K562 (cell line): ENCODE measurements around the gene GGT1. TPM values are rescaled to one million over a fixed set of nuclear protein-coding genes. Genes with fewer than 3 reads are reported as not detected.

Experiments
- ATAC-seq: fragments of 200-7000 bp; cut with Tn5 transposase; 3 replicates; pipeline ENCODE4 v1.9.1; 2020; ENCODE audit warnings: moderate library complexity
- BruUV-seq: library from RNA; stranded (reverse); fragments of 400-500 nt; replicated peaks from 2 replicates; lab custom pipeline; 2021; lab: Mats Ljungman, UMichigan
- CTCF ChIA-PET: fragments of 300-600 bp; formaldehyde crosslinking; extraction: SDS; loops from one replicate; lab custom pipeline; 2021; ENCODE audit warnings: low intra/inter-chr PET ratio; lab: Yijun Ruan, JAX
- POLR2A ChIA-PET: fragments of 300-600, 350-650 bp; sonication (Branson Sonifier 250); formaldehyde crosslinking; extraction: SDS; loops from one replicate; lab custom pipeline; 2021; ENCODE audit warnings: antibody characterized with exemption, inconsistent platforms; lab: Yijun Ruan, JAX
- DNase-seq, 4 experiments: peaks; one replicate each; pipeline versions ENCODE4 v3.0.0 to v3.0.0-alpha.2; 2011 to 2018; ENCODE audit warnings: low spot score in 3 of 4, mixed read lengths in 3 of 4; ENCODE audit errors: extremely low read depth in 1 of 4
- FAIRE-seq: peaks from 2 replicates; lab custom pipeline; 2011; peaks lifted over from hg19 to GRCh38; lab: Jason Lieb, UNC
- H2AFZ ChIP-seq: 2 replicates; pipeline ENCODE4 v1.6.0; 2011; ENCODE audit warnings: low read depth, low read length, control low read depth, inconsistent platforms
- H3K27ac ChIP-seq: fragments of 200-600 bp; 3 replicates; pipeline ENCODE4 v1.8.0; 2011; ENCODE audit warnings: low read depth, mild to moderate bottlenecking, control low read depth, inconsistent platforms, low read length, moderate library complexity, mixed read lengths; ENCODE audit errors: extremely low read depth
- H3K27me3 ChIP-seq, 2 experiments: fragments of 300-600 bp in 1 of 2; 2 replicates in 1 of 2; 3 replicates in 1 of 2; pipeline versions ENCODE4 v1.6.0 to v1.8.0; 2011; ENCODE audit warnings: inconsistent platforms in 2 of 2, low read length in 2 of 2, mild to moderate bottlenecking in 1 of 2, mixed read lengths in 1 of 2, moderate library complexity in 1 of 2; ENCODE audit not compliant: control insufficient read depth in 2 of 2, insufficient read depth in 2 of 2
- H3K36me3 ChIP-seq: fragments of 300-600 bp; 3 replicates; pipeline ENCODE4 v1.8.0; 2011; ENCODE audit warnings: mild to moderate bottlenecking, low read length, inconsistent platforms; ENCODE audit not compliant: control insufficient read depth, insufficient read depth
- H3K4me1 ChIP-seq, 2 experiments: fragments of 200-600 bp in 1 of 2; replicated peaks in 1 of 2; 2 replicates in 1 of 2; 3 replicates in 1 of 2; pipeline versions ENCODE4 v1.5.1 to v1.8.0; 2011; ENCODE audit warnings: inconsistent platforms in 2 of 2, low read length in 2 of 2, mild to moderate bottlenecking in 1 of 2, mixed read lengths in 1 of 2, moderate library complexity in 1 of 2; ENCODE audit not compliant: control insufficient read depth in 2 of 2, insufficient read depth in 2 of 2
- H3K4me2 ChIP-seq: 2 replicates; pipeline ENCODE4 v1.6.1; 2011; ENCODE audit warnings: low read length, control low read depth, inconsistent platforms, mixed read lengths; ENCODE audit not compliant: insufficient read depth
- H3K4me3 ChIP-seq: fragments of 200-600 bp; sonication (generic), shearing (Covaris generic); 2 replicates; pipeline ENCODE4 v1.5.1; 2016; ENCODE audit warnings: control low read depth, inconsistent platforms
- H3K79me2 ChIP-seq: fragments of 200-600 bp; 3 replicates; pipeline ENCODE4 v1.8.0; 2011; ENCODE audit warnings: low read length, inconsistent platforms; ENCODE audit not compliant: control insufficient read depth, insufficient read depth
- H3K9ac ChIP-seq, 2 experiments: 2 replicates each; pipeline versions ENCODE4 v1.6.0 to v1.6.1; 2011; ENCODE audit warnings: low read depth in 2 of 2, low read length in 2 of 2, control low read depth in 1 of 2, inconsistent platforms in 1 of 2, mild to moderate bottlenecking in 1 of 2, mixed read lengths in 1 of 2; ENCODE audit not compliant: insufficient read depth in 1 of 2
- H3K9me1 ChIP-seq: one replicate; pipeline ENCODE4 v1.6.0; 2011; ENCODE audit warnings: inconsistent platforms, mild to moderate bottlenecking, low read length, moderate library complexity; ENCODE audit not compliant: control insufficient read depth, insufficient read depth
- H3K9me3 ChIP-seq: replicated peaks from 2 replicates; pipeline ENCODE4 v1.5.1; 2011; ENCODE audit warnings: low read depth, low read length, inconsistent platforms; ENCODE audit not compliant: control insufficient read depth, insufficient read depth
- H4K20me1 ChIP-seq: replicated peaks from 2 replicates; pipeline ENCODE4 v1.6.1; 2011; ENCODE audit warnings: low read length, inconsistent platforms, mixed read lengths; ENCODE audit not compliant: control insufficient read depth, insufficient read depth
- ARID1B ChIP-seq: fragments of 450-650 bp; IDR thresholded peaks from 2 replicates; pipeline ENCODE4 v1.6.1; 2016; ENCODE audit warnings: antibody characterized with exemption, mild to moderate bottlenecking, inconsistent platforms
- GABPB1 ChIP-seq: sonication (generic); formaldehyde crosslinking; IDR thresholded peaks from 2 replicates; pipeline ENCODE4 v1.8.0; 2022; ENCODE audit warnings: mild to moderate bottlenecking, missing genetic modification reagents
- NEUROD1 ChIP-seq: fragments of 150-350 bp; IDR thresholded peaks from 2 replicates; pipeline ENCODE4 v1.6.1; 2014; ENCODE audit warnings: borderline replicate concordance, low read length, low read depth; ENCODE audit not compliant: partially characterized antibody
- NFE2 ChIP-seq: IDR thresholded peaks from 2 replicates; pipeline ENCODE4 v1.6.1; 2014; ENCODE audit warnings: antibody characterized with exemption, low read depth
- PKNOX1 ChIP-seq: fragments of 450-650 bp; IDR thresholded peaks from 2 replicates; pipeline ENCODE4 v1.6.1; 2016
- SOX6 ChIP-seq: fragments of 450-650 bp; IDR thresholded peaks from 2 replicates; pipeline ENCODE4 v1.6.1; 2014; ENCODE audit warnings: mild to moderate bottlenecking
- STAT6 ChIP-seq: sonication (generic); formaldehyde crosslinking; IDR thresholded peaks from 2 replicates; pipeline ENCODE4 v1.8.1; 2023; ENCODE audit warnings: mild to moderate bottlenecking, missing genetic modification reagents
- TAF7 ChIP-seq: fragments of 450-650 bp; IDR thresholded peaks from 2 replicates; pipeline ENCODE4 v1.6.1; 2016; ENCODE audit warnings: missing genetic modification characterization, missing compliant biosample characterization
- ZBTB12 ChIP-seq: fragments of 250-450 bp; sonication (Bioruptor Pico); IDR thresholded peaks from 2 replicates; pipeline ENCODE4 v1.4.0; 2020
- ZFP91 ChIP-seq: sonication (generic); formaldehyde crosslinking; IDR thresholded peaks from 2 replicates; pipeline ENCODE4 v1.8.0; 2022; ENCODE audit warnings: mild to moderate bottlenecking, missing genetic modification reagents
- ZNF584 ChIP-seq: fragments of 200-800 bp; sonication (Bioruptor generic); IDR thresholded peaks from 2 replicates; pipeline ENCODE4 v1.6.1; 2016; ENCODE audit warnings: low read depth, mild to moderate bottlenecking, missing genetic modification characterization, missing compliant biosample characterization
- WGBS: fragments of 100-300 bp; shearing (Covaris generic); methylation state at CpG from one replicate; pipeline ENCODE4 v1.1.6; 2016; ENCODE audit warnings: low coverage, mixed read lengths; ENCODE audit not compliant: insufficient coverage; ENCODE audit errors: missing lambda C conversion rate; 5-methylcytosine and 5-hydroxymethylcytosine counted together
- in situ Hi-C: fragments of 300-500 bp; cut with MboI; formaldehyde crosslinking; loops from 4 replicates; pipeline ENCODE4 v1.15.0; 2018; ENCODE audit warnings: inconsistent platforms, mixed read lengths
- intact Hi-C: fragments of 100-400 bp; cut with micrococcal nuclease; formaldehyde crosslinking; loops from 2 replicates; pipeline ENCODE4 v1.14.2; 2022
- polyA plus RNA-seq, 8 experiments: library from polyadenylated mRNA; depleted of rRNA in 4 of 8; stranded (reverse) in 5 of 8; unstranded in 3 of 8; fragments of >200 nt; fragmentation: Nextera tagmentation in 2 of 8; fragmentation: Illumina TruSeq in 1 of 8; extraction: Ambion mirVana in 2 of 8; extraction: Trizol in 1 of 8; gene quantifications; 2 replicates each; pipeline versions ENCODE4 v1.2.1 to v1.2.3, GENCODE V29; 2011 to 2014; ENCODE audit warnings: inconsistent platforms in 1 of 8, missing spikeins in 1 of 8
- total RNA-seq, 7 experiments: library from RNA; depleted of rRNA in 6 of 7; stranded (reverse); fragments of >200 nt in 6 of 7; fragmentation: Illumina TruSeq in 2 of 7; extraction: Trizol in 2 of 7; gene quantifications; 2 replicates each; pipeline versions ENCODE4 v1.2.1 to v1.2.3, GENCODE V29; 2011 to 2021; ENCODE audit warnings: low replicate concordance in 1 of 7

GGT1 gene
- total and polyA plus RNA-seq, 9 of the 15 experiments (the other 6 are each of a cell fraction or from before 2014, with no cell fraction given), result 0.46 to 11.8 (median 6.9) TPM

- H3K27me3 ChIP-seq, result no peaks in the 10 kb centered on the region
- intact Hi-C loops (no loop called here), in situ Hi-C loops (no loop called here)
- FAIRE-seq (no peak), DNase-seq (no peak), ATAC-seq (no peak)
- peaks cover 0 to 22% of the 10 kb centered on the region in 2 experiments; a peak in 2 of 5 replicates for H3K4me1 ChIP-seq
- H3K4me2 ChIP-seq, result no peak overlapping the region
- no peak overlapping the region for H3K9ac ChIP-seq
- ChIA-PET CTCF (no interaction called here), POLR2A (interaction anchor here (0.6 kb wide), 1 partner anchor 123 kb away, joined by 4 read pairs; no protein-coding TSS in a partner anchor)
- TF ChIP-seq ZNF584 (CRISPR knock-in tag), result no peak
- no peak for TF ChIP-seq STAT6
- TF ChIP-seq NEUROD1, result no peak
- TF ChIP-seq SOX6, result no peak
- TF ChIP-seq ARID1B, result no peak
- no peak for TF ChIP-seq ZFP91
- TF ChIP-seq TAF7 (tag), result no peak
- no peak for TF ChIP-seq NFE2
- no peak for TF ChIP-seq ZBTB12 (CRISPR knock-in tag)
- no peak for TF ChIP-seq PKNOX1
- TF ChIP-seq GABPB1 (CRISPR knock-in tag), result no peak
- no peaks in the 10 kb centered on the region for H4K20me1 ChIP-seq
- no peaks in the 10 kb centered on the region for H3K79me2 ChIP-seq
- WGBS, result 62% methylated on average over 4 of the region's 7 CpGs
- BruUV-seq, result no TSS peak
- no peaks in the 10 kb centered on the region for H3K9me3 ChIP-seq
- H3K36me3 ChIP-seq, result no peaks in the 10 kb centered on the region
- no peaks in the 10 kb centered on the region for H3K9me1 ChIP-seq
- H3K4me3 ChIP-seq, result no peak overlapping the region
- no peak overlapping the region for H2AFZ ChIP-seq
- H3K27ac ChIP-seq, result no peak overlapping the region
Measured at GRCh38 chr22:24594569-24595120, 8.3 kb upstream of the GGT1 start.
